Stomach smooth muscle (tissue), 2 donors: Measurements from ENCODE around the gene CXorf66.
A peak's percentile ranks its signal among the peaks of the same experiment; 100 is the strongest.

Source experiments
- H3K27ac ChIP-seq: one replicate; pipeline ENCODE4 v1.7.0; 2013; ENCODE audit warnings: mild to moderate bottlenecking, low read length, inconsistent platforms
- H3K27me3 ChIP-seq, 2 donors: one replicate each; pipeline ENCODE4 v1.7.0; 2013; ENCODE audit warnings: low read length in 2 of 2; ENCODE audit not compliant: insufficient read depth in 2 of 2, control insufficient read depth in 1 of 2
- H3K36me3 ChIP-seq, 2 donors: one replicate each; pipeline ENCODE4 v1.7.0; 2013; ENCODE audit warnings: low read length in 2 of 2; ENCODE audit not compliant: control insufficient read depth in 2 of 2, insufficient read depth in 2 of 2
- H3K4me1 ChIP-seq: one replicate; pipeline ENCODE4 v1.7.0; 2013; ENCODE audit warnings: low read length; ENCODE audit not compliant: control insufficient read depth, insufficient read depth
- H3K4me3 ChIP-seq, 2 donors: one replicate each; pipeline ENCODE4 v1.7.0; 2013; ENCODE audit warnings: low read length in 2 of 2
- H3K9ac ChIP-seq, 2 donors: one replicate each; pipeline ENCODE4 v1.7.0; 2013; ENCODE audit warnings: low read length in 2 of 2, mild to moderate bottlenecking in 1 of 2
- H3K9me3 ChIP-seq, 2 donors: one replicate each; pipeline ENCODE4 v1.7.0; 2013; ENCODE audit warnings: low read length in 2 of 2; ENCODE audit not compliant: control insufficient read depth in 2 of 2
- donor health status: healthy.
- donor health status: Pancreatic carcinoma.

CXorf66 gene

GRCh38 chrX:139949703-139950102 lies 15.6 kb downstream of the CXorf66 start:
- no peak overlapping the region for H3K27ac ChIP-seq
- no peaks in the 10 kb centered on the region for H3K27me3 ChIP-seq
- H3K9me3 ChIP-seq = peaks cover 0 to 4% of the 10 kb centered on the region in 2 donors
- no peaks in the 10 kb centered on the region for H3K4me1 ChIP-seq
- H3K36me3 ChIP-seq = no peaks in the 10 kb centered on the region
- no peak overlapping the region for H3K4me3 ChIP-seq
- H3K9ac ChIP-seq = no peak overlapping the region

- Histone ChIP-seq H3K9me3 (no peaks in the 10 kb centered on the region), H3K27ac (no peak overlapping the region), H3K4me3 (no peak overlapping the region), H3K36me3 (no peaks in the 10 kb centered on the region), H3K4me1 (no peaks in the 10 kb centered on the region), H3K27me3 (no peaks in the 10 kb centered on the region), H3K9ac (no peak overlapping the region)
Measured at GRCh38 chrX:139945075-139945474, 20.2 kb downstream of the CXorf66 start.

DNA sequence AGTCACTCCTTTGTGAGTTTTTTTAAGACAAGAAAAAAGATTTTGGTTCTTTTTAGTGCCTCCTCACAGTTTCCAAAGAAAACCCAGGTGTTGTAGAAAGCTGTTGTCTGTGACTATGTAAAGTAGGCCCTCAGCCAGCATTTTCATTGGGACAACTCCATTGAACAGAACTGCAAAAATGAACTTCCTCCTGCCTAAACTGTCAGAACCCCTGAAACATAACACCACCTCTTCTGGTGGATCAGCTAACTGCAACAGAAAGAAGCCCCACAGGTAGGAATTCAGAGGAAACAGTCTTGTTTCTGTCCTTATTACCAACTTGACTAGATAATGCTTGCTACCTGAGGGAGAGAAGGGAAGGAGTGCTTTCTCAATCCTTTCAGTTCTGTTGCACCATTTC lies 29.1 kb downstream of the CXorf66 start:
- Histone ChIP-seq H3K27me3 (peaks cover 0 to 2% of the 10 kb centered on the region in 2 donors), H3K4me3 (no peak overlapping the region), H3K4me1 (peaks cover 2% of the 10 kb centered on the region), H3K9me3 (no peaks in the 10 kb centered on the region), H3K27ac (no peak overlapping the region), H3K9ac (no peak overlapping the region), H3K36me3 (no peaks in the 10 kb centered on the region)

- Histone ChIP-seq H3K9me3 (no peaks in the 10 kb centered on the region), H3K4me3 (peak overlapping the region; percentile 69 to 76), H3K27me3 (peaks cover 0 to 3% of the 10 kb centered on the region in 2 donors), H3K9ac (peak overlapping the region; percentile 73 to 88), H3K4me1 (peaks cover 2% of the 10 kb centered on the region), H3K27ac (peak overlapping the region; percentile 86), H3K36me3 (no peaks in the 10 kb centered on the region)
Measured at GRCh38 chrX:139933904-139934303, 31.4 kb downstream of the CXorf66 start.

DNA sequence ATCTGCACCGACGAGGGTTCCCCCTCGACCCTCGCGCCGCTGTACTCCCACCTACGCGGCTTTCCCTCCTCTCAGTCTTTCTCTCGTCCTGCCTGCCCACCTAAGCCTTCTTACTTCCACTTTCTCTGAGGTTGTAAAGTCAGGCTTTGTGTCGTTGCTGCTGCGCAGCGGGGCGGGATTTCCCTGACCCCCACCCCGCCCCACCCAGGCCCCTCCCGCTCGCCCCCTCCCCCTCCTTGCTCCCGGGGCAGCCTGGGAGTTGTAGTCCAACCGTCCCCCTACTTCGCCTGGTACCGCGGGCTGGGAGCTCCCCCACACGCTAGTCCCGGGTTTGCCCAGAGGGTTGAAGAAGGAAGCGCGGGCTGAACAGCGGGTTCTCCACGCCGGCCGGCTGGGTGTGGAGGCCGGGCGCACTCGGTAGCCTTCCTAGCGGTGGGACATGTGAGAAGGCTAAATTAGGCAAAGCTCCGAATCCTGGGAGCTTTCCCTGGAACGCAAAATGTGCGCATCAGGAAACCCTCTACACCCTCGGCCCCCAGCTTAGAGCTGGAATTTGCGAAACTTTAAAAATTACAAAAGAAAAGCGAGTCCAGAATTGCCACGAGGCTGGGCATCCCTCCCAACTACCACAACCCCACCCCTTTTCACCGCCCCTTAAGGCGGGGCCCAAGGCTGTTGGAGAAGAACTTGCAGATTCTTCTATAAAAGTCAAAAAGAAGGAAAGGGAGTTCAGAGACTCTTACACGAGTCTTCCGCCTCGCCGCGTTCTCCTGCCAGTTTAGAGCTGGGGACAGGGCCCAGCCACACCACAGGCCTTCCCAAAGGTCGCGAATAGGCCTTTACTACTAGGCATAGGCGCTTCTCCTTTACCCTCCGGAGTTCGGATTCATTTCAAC lies 32.2 kb downstream of the CXorf66 start, which contains the start of gene ATP11C:
TSS of gene ATP11C (minus strand) at position 153 of the 896 bp plus-strand sequence. CDS start 1,011 bp downstream, outside the sequence.
- Histone ChIP-seq H3K9me3 (no peaks in the 10 kb centered on the region), H3K4me3 (peak within 1 kb of the TSS; percentile 69 to 76), H3K27me3 (peaks cover 0 to 3% of the 10 kb centered on the region in 2 donors), H3K4me1 (peaks cover 2% of the 10 kb centered on the region), H3K27ac (peak within 1 kb of the TSS; percentile 86), H3K9ac (peak within 1 kb of the TSS; percentile 73 to 88), H3K36me3 (no peaks in the 10 kb centered on the region)

DNA sequence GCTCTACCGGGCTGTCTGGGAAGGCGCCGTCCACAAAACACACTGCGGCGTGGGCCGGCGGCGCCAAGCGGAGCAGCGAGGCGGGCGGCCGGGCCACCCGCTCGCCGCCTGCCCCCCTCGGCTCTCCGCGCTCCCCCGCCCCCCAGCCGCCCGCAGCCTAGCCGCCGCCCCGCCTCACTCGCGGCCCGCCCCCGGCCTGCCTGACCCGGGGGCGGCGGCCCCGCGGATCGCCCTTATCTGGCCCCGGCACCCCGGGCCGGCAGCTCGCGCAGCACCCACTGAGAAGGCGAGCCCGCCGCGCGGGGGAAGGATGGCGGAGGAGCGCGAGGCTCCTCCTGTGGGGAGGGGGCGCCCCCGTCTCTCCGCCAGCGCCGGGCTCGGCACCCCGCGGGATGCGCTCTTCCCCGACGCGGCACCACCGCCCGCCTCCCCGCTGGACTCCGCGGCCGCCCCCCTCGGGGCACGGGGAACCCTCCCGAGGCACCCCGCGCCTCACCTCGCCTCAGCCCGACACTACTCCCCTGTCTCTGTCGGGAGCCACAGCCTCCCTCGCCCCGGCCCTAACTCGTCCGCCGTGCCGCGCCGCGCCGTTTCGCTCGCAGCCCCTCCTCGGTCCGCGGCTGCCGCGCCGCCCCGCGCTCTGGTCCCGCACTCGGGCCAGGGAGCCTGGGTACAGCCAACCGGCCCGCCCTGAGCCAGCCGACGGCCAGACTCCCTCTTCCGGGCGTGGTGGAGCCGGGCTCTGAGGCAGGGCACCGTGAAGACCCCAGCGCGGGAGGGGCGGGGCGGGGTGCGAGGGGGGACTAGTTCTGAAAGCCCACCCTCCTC lies 33.0 kb downstream of the CXorf66 start:
- Histone ChIP-seq H3K4me3 (peak overlapping the region; percentile 68 to 76), H3K9me3 (no peaks in the 10 kb centered on the region), H3K27ac (peak overlapping the region; percentile 86), H3K36me3 (no peaks in the 10 kb centered on the region), H3K9ac (peak overlapping the region; percentile 66 to 74), H3K27me3 (peaks cover 0 to 3% of the 10 kb centered on the region in 2 donors), H3K4me1 (peaks cover 2% of the 10 kb centered on the region)

- peaks cover 2% of the 10 kb centered on the region for H3K4me1 ChIP-seq
- H3K36me3 ChIP-seq = no peaks in the 10 kb centered on the region
- H3K9me3 ChIP-seq = no peaks in the 10 kb centered on the region
- peak overlapping the region; percentile 68 to 76 for H3K4me3 ChIP-seq
- peak overlapping the region; percentile 31 for H3K27ac ChIP-seq
- H3K27me3 ChIP-seq = peaks cover 0 to 3% of the 10 kb centered on the region in 2 donors
- H3K9ac ChIP-seq = peak overlapping the region; percentile 47 to 74
Measured at GRCh38 chrX:139931646-139932072, 33.7 kb downstream of the CXorf66 start.

- H3K27me3 ChIP-seq = peaks cover 0 to 3% of the 10 kb centered on the region in 2 donors
- peak overlapping the region; percentile 68 to 76 for H3K4me3 ChIP-seq
- no peaks in the 10 kb centered on the region for H3K9me3 ChIP-seq
- H3K9ac ChIP-seq = peak overlapping the region; percentile 13 to 74
- peak overlapping the region; percentile 31 for H3K27ac ChIP-seq
- no peaks in the 10 kb centered on the region for H3K36me3 ChIP-seq
- peaks cover 2% of the 10 kb centered on the region for H3K4me1 ChIP-seq
Measured at GRCh38 chrX:139930916-139931645, 34.2 kb downstream of the CXorf66 start.

- Histone ChIP-seq H3K9me3 (no peaks in the 10 kb centered on the region), H3K4me3 (peak overlapping the region in 1 of 2 donors; percentile 68), H3K27me3 (peaks cover 0 to 3% of the 10 kb centered on the region in 2 donors), H3K27ac (no peak overlapping the region), H3K4me1 (peaks cover 2% of the 10 kb centered on the region), H3K36me3 (no peaks in the 10 kb centered on the region), H3K9ac (no peak overlapping the region)
Measured at GRCh38 chrX:139930401-139930800, 34.9 kb downstream of the CXorf66 start.

GRCh38 chrX:139929876-139930275 lies 35.4 kb downstream of the CXorf66 start:
- no peaks in the 10 kb centered on the region for H3K9me3 ChIP-seq
- no peak overlapping the region for H3K27ac ChIP-seq
- peaks cover 2% of the 10 kb centered on the region for H3K4me1 ChIP-seq
- H3K27me3 ChIP-seq = peaks cover 0 to 3% of the 10 kb centered on the region in 2 donors
- H3K36me3 ChIP-seq = no peaks in the 10 kb centered on the region
- no peak overlapping the region for H3K4me3 ChIP-seq
- no peak overlapping the region for H3K9ac ChIP-seq
